GM18507 (cell line): Measurements from ENCODE around the gene LMOD2.

Experiments
- DNase-seq: peaks from one replicate; pipeline ENCODE4 v3.0.0; 2011; ENCODE audit warnings: low read depth; ENCODE audit not compliant: insufficient read length; ENCODE audit errors: extremely low spot score
- FAIRE-seq: peaks from 2 replicates; lab custom pipeline; 2011; peaks lifted over from hg19 to GRCh38; lab: Jason Lieb, UNC

Gene LMOD2

DNA sequence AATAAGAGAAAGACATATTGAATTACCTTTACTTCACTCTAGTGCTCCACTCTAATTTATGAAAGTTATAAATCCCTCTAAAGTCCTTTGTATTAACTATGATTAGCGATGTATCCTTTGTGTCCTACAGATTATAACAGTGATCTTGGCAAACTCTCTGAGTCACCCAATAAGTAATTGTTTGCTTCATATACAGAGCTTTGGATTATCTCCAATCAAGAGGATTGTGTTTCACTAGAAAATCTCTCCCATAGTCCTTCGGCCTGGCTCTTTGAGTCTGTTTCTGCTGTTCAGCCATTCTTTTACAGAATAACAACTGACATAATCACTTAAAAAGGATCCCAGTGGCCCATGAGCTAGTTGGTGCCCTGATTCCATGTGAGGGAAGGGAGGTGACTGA lies 9.5 kb downstream of the LMOD2 start:
- FAIRE-seq (no peak), DNase-seq (no peak)

DNA sequence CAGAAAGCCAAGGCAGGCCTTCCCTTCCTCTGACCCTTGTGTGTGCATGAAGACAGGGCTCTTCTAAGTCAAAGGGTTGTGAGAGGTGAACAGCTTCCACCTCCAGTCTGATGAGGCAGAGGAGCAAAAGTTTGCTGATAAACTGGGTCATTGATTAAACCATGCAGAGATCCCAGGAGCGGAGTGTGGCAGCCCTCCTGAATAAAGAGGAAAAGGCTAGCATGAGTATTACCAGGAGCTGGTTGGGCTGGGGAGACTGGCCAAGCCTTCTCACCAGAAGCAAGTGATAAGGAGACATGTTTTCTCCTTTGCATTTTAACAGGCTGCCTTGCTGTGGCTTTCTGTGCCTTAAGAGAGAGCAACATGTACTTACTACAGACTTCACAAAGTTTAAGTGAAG lies 10.2 kb downstream of the LMOD2 start:
- no peak for DNase-seq
- no peak for FAIRE-seq

DNA sequence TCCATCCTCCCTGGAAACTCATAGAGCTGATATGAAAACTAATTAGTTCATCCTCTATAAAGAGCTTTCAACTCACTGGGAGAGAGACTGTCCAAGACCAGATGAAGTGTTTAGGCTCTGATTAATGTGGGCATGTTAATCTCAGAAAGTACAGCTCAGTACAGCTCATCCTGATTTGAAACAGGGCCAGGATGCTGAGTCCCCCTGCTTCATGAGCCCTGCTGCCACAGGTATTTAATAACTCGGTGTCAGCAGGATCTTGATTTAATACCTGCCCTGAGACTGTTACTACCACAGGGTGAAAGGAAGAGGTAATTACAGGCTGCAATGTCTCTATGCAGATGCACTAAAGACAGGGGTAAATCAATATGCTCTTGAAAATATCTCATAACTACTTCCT lies 10.8 kb downstream of the LMOD2 start:
- FAIRE-seq: no peak

DNA sequence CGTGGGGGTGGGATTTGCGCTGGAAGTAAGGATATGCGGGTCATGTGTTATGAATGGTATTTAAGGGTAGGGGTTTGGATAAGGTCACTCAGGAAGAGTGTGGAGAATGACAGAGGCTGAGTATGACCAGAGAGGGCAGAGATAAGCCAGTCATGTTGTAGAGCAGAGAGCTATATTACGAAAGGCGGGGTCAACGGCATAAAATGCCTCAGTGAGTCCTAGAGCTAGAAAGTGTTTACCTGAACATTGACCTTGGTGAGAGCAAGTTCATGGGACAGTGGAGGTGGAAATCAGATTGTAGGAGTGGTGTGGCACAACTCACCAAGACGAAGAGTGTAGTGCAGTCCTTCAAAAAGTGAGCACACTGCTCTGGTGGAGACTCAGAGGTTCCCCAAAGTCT lies 13.8 kb downstream of the LMOD2 start:
- DNase-seq (no peak), FAIRE-seq (no peak)

More for the DNA sequence above, 10.8 kb downstream of the LMOD2 start:
- no peak for DNase-seq

DNA sequence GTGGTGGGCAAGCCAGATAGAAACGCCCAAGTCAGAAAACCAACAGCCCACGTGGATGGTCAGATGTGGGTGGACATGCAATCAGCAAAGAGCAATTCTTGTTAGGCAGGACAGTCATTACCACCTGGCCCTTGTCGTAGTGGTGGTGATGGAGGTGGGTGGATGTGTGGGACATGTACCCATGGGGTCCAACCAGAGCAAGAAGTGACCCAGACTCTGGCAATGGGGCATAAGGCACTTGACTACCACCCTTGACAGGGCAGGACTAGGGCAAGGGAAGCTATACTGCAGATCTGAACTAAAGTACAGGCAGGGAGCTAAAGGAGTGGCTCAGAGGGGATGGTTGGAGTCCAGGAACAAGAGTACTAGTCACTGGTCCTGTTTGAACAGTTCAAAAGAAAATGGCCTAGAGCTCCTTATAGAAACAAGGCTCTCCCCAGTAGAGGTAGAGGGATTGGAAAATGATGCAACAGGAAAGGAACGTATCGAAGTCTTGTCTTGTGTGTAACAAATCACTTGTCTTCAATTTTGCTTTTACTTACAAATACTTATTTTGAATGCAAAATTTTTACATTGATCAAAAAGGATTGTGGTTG lies 17.6 kb downstream of the LMOD2 start:
- DNase-seq: no peak
- FAIRE-seq: no peak

DNA sequence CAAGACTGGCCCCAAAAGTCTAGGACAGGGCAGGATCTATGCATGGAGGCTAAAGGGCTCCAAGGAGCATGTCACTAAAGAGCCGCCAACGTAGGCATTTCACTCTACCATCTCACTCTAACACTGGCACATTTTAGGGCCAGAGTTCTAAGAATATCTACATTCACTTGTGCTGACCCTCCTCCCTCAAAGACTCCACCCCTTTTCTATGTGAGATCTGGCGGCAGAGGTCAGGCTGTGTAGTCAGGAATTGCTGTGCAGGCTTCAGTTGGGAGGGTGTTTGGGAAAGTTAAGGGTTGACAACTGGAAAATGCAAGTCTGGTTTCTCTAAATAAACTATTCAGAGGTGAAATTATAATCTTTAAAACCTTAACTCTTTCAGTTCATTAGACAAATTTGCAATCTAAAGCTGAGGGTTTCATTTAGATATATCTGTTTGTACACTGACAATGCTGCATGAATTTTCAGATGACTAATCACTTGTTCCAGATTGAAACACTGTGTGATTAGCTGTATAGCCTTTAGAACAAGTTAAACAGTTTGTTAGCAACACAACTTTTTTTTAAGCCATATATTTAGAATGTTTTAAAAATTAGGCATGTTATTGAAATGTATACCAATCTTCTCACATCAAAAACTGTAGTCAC lies 18.2 kb downstream of the LMOD2 start:
- FAIRE-seq (no peak), DNase-seq (no peak)

DNA sequence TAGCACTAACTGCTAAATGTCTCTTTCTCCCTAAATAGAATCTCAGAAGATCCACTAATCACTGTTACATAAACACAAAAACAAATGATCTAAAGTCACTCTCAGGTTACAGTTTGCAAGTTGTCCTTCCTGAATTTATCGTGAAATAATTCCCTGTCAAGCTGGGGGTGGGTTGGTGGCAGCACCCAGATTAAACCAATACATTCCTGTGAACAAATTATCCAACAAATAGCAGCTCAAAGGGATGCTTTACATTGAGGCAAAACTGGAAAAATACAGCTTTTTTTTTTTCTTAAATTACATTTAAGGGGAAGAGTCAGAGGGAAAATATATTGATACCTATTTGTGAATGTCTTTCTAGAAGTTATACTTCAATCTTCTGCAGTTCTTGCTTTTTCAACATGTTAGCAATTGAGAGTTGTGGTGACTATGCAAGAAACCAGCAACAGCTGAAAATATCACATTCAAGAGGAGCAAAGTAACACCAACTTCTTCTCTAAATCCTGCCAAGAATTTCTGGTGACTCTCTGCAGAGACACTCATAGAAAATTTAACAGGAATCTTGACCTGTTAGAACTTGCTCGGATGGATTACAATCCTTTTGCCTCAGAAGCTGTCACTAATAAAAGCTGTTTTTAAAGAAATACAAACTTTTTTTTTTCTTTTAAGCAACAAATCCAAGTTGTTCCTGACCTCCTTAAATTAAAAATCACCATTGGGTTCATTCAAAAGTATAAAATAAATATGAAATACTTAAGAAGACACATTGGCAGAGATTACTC lies 18.9 kb downstream of the LMOD2 start:
- FAIRE-seq: no peak

DNA sequence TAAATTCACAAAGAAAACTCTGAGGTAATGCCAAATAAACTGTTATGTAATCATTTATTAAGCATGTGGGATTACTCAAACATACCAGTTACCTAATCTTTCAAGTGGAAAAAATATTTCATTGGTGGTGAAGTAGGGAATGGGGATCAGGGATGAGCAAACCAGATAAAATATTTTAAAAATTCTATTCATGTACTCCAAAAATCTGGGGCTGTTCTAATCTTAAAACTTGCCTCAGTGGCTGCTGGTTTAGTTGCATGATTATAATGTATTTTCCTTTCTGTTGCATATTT lies 19.5 kb downstream of the LMOD2 start:
- FAIRE-seq: no peak
- DNase-seq: no peak

More for the DNA sequence above, 18.9 kb downstream of the LMOD2 start:
- DNase-seq: no peak

DNA sequence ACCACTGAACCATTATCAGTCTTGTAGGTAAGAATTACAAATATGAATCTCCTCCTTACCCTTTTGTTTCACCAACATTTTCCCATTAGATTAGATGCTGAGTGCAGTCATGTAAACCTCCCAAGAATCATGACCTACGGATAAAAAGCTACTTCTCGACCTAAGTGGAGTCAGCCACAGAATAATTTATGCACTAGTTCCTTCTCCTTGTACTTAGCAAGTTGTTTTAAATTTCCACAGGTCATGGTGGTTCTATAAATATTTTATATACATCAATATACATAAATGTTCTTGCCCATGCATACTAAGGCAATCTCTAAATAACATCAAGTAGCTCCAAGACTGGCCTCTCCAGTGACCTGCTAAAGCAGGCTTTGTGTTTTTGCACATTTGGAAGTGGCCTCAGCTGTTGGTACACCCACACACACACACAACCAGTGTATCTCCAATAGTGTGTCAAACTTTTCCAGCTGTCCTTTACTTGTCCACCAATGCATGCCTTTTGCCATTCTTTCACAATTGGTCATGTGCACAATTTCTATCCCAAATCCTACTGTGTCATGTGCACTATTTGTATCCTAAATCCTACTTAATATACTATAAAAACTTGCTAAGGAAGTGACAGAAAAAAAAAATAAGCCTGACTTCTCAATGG lies 21.5 kb downstream of the LMOD2 start:
- no peak for FAIRE-seq
- no peak for DNase-seq

DNA sequence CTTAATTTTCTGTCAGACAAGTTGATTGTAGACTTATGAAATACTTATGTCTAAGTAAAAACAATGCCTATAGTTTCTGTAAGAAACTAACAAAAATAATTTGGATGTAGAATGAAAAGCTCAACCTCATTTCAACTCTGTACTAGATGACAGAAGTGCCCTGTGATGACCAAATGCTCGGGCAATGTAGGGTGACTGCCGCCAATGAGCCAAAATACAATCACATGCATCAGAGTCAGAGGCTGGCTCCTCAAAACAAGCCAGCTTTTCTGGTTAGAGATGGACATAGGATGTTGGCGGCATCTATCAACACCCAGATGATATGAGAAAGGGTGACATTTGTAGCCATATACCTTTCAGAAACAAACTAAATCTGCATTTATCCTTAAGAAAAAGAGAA lies 23.9 kb downstream of the LMOD2 start:
- FAIRE-seq: no peak
- DNase-seq: no peak

DNA sequence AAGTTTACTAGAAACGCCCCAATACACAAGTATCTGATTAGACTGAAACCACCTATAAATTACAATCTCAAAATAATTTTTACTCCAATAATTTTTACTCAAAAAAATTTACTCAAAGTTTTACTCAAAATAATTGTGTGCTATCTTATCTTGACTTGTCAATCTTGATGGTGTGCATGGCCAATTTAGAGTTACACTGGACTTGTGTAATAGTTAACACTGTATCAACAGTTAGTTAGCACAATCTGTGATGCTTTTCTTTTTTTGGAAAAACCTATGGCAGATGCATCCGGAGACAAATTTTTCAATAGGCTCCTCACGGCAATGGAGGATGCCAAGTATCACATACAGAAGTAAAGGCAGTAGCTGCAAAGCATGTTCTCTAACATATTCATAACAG lies 24.9 kb downstream of the LMOD2 start:
- no peak for FAIRE-seq
- no peak for DNase-seq

DNA sequence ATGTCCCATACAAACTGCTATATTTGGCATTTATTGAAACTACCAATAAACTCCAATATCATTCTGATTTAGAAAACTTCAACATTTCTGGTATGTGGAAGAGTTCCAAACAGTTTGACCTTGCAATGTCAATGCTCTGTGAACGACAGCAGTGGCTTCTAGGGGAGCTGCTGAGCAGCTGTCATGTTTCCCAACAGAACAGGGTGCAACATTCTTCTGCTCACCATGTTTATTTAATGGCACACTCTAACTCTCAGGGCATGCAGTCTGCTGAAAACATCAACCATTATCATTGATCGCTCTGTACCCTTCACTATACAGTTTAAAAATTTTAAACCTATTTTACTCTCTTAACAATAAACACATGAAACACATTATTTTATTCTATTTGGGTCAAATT lies 25.9 kb downstream of the LMOD2 start:
- DNase-seq: no peak
- no peak for FAIRE-seq

DNA sequence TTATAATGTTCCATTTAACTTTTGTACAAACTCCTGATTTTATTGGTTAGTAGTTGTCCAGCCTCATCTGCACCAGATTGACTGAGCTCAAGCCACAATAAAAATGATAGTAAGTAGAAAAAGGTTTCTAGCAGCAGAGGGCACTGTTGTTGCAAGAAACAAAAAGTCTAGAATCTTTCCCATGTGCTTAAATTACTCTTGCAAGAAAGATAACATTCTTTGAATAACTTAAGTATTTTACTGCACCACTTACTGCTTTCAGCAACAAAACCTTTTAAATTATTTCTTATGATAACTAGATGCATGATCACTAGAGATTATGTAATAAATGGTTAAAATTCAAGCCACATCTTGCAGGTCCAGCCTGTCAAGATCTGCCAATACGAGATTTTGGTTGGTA lies 27.0 kb downstream of the LMOD2 start:
- FAIRE-seq: peak; percentile 58
- DNase-seq: no peak

DNA sequence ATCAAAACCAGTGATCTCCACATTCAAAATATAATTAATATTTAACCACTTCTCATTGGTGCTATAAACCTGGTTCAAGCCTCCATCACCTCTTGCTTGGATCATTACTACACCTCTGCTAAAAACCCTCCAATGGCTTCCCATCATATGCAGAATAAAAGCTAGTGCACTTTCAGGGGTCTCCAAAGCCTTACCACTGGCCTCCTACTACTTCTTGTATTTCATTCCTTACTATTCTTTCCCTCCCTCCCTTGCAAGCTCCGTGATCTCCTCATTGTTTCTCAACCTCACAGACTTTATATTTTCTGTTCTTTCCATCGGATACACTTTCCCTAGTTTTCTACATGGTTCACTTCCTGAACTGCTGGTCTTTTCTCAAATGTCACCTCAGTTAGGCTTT lies 31.5 kb downstream of the LMOD2 start:
- DNase-seq (no peak), FAIRE-seq (no peak)

DNA sequence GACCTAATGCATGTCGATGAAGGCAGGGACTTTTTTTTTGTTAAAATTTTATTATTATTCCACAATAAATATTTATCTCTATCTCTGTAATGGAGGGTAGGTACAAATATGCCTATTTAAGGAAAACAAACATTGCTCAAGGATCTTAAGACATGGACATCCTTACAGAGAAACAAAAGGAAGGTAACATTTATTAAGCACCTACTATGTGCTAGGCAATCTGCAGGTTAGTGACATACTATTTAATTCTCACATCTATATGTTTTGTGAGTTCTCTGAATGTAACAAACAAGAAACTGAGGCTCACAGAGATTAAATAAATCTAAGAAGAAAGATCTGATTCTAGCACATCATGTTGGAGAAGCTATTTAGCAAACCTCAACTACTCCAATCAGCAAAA lies 32.1 kb downstream of the LMOD2 start:
- no peak for DNase-seq
- no peak for FAIRE-seq

DNA sequence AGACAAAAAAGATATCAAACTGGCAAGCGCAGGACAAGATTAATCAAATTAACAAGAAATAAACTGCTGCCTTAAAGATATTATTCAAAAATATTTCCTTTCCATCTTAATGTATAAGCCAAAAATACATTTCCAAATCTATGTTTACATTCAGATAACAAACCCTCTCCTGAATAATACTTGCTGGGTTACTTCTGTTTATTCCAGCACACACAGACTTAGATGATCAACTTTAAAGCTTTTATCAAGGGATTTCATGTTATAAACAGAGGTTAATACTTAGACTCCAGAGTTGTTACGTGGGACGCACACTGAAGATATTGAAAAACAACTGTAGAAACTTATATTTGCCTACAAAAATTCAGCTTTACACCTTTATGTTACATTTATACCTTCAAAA lies 33.6 kb downstream of the LMOD2 start:
- FAIRE-seq (no peak), DNase-seq (no peak)

DNA sequence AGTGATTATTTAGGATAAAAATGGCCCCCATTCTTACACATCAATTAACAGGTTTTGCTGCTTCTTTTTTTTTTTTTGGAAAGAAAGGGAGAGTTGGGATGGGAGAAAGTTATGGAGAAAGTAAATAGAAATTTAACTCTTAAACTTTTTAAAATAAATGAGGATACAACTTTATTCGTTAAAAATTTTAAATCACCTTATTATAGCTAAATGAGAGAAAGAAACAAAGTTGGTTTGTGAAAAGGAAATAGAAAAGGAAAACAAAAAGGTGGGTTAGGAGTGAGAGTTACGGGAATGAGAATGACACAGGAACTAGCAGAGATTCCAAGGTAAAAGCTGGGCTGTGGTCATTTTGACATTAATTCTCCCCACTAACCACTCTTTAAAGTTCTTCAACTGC lies 34.9 kb downstream of the LMOD2 start:
- DNase-seq (no peak), FAIRE-seq (no peak)

DNA sequence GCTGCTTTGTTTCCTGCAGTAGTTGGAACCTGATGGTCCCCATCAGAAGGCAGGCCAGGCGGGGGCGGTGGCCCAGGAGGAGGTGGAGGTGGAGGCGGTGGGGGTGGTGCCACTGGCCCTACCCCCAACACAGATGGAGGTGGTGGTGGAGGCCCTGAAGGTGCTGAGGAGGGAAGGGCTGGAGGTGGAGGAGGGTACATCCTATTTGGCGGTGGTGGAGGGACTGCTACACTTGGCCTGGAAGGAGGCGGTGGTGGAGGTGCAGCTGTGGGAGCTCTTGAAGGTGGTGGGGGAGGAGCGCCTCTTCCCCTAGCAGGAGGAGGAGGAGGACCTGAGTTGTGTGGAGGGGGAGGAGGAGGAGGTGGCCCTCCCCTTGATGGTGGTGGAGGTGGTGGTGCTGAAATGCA lies 36.8 kb downstream of the LMOD2 start:
- no peak for FAIRE-seq

DNA sequence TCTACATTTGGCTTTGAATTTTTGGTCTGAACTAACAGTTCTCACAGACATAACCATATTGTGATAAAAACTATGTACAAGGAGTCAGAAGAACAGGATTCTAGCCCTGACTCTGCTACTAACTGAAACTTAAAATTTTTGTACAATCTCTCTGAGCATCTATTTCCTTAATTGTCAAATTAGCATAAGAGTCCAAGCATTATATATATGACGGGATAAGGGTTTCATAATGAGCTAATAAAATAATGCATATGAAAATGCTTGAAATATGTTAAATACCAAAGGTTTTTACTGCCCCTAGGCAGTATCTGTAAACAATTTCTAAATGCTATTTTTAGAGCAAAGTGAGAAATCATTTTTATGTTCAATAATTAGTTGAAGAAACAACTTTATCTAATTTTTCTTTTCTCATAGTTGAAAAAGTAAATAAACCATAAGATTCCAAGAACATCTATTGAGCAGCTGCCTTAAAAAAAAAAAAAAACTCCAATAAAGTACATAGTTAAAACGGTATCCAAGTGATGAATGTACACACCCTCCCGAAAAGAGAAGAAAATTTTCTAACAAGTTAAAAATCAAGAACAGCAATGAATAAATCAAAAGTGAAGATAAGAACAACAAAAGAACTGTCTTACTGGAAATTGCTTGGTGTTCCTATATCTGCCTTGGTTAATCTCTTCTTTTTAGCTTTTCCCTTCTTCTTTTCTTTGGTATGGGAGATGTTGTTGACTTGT lies 40.4 kb downstream of the LMOD2 start:
- no peak for FAIRE-seq
- no peak for DNase-seq

More for the DNA sequence above, 36.8 kb downstream of the LMOD2 start:
- no peak for DNase-seq
